ENCODE data around the gene GSPT1. TPM values are rescaled to one million over a fixed set of nuclear protein-coding genes. Genes with fewer than 3 reads are reported as not detected.
"Not testable (repeated sequence)": the region's sequence is repeated elsewhere in the genome, so short reads cannot be mapped to it uniquely, and the experiment has no call there.

Gene GSPT1
- total RNA-seq: 10 to 100 TPM; 55.2 to 71.7 (median 66.5) TPM

DNA sequence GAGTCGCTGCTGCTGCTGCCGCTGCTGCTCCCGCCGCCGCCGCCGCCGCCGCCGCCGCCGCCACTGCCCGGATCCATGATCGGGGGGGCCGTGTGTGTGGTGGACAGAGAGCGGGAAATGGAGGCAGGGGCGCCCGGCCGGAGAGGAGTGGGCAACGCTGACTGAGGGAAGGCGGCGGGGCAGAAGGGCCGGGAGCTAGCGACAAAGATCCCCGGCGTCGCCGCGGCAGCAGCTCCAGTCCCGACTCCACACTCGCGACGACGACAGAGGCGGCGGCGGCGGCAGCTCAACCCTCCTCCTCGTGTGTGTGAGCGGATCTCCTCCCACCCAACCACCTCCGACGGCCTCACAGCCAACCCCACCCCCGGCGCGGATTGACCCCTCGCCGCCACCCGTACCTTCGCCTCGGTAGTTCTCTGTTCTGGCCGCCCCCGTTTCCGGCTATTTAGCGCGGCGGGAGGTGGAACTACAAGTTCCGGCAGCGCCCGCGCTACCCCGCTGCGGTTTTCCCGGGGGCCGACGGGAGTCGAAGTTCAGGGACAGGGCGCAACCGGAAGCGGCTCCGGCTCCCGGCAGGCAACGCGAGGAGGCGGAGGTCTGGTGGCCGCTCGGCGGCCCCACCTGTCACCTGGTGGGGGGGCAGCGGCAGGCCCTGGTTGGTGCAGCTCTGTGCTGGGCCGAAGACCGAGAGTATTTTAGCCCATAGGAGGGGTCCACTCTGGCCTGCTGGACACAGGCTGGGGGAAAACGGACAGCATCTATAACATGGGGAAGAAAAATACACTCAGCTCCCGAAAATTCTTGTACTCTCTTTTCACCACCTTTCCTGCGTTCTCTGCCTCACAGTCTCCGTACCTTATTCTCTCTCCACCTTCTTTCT, at the start of gene GSPT1:
TSS of gene GSPT1 (minus strand) at position 313 of the 880 bp plus-strand sequence. CDS start at position 77, 236 bp downstream.
- DNase-seq (ENCODE audit: extremely low spot score): peak; percentile 100
- H3K4me1 ChIP-seq: peaks cover 37 to 42% (median 41%) of the 10 kb centered on the region in 4 donors
- intact Hi-C loops (cut with DNase I): loop anchor here (2.0 kb wide), 2 partner anchors 61 to 65 kb away; partner anchors contain the start of genes RSL1D1 and SNX29
- no peaks in the 10 kb centered on the region for H3K36me3 ChIP-seq
- no peaks in the 10 kb centered on the region for H3K9me3 ChIP-seq
- peak within 1 kb of the TSS; percentile 96 to 98 (median 97) for H3K4me3 ChIP-seq
- H3K27me3 ChIP-seq: no peaks in the 10 kb centered on the region
- 3% methylated on average over 18 of the region's 84 CpGs for WGBS
- peak within 1 kb of the TSS; percentile 95 to 99 (median 96) for H3K27ac ChIP-seq (replicated peaks in 1 of 4)
- TF ChIP-seq EP300 (IDR thresholded peaks at IDR 0.05) (no peak), POLR2A (IDR thresholded peaks at IDR 0.05; ENCODE audit: low read depth) (peak; percentile 86), CTCF (IDR thresholded peaks at IDR 0.05) (peak in 2 of 3 experiments; percentile 23), POLR2AphosphoS5 (IDR thresholded peaks at IDR 0.05) (peak; percentile 90 to 92)

GRCh38 chr16:11964761-11965551, 49.2 kb upstream of the GSPT1 start, which contains the start of gene TNFRSF17:
Gene TNFRSF17 (plus strand): TSS chr16:11965210. CDS start chr16:11965325, 115 bp downstream.
- no peak within 1 kb of the TSS for H3K27ac ChIP-seq (replicated peaks in 1 of 4)
- WGBS: 63% methylated on average over 9 of the region's 9 CpGs
- no peaks in the 10 kb centered on the region for H3K36me3 ChIP-seq
- TF ChIP-seq POLR2A (IDR thresholded peaks at IDR 0.05; ENCODE audit: low read depth) (no peak), EP300 (IDR thresholded peaks at IDR 0.05) (no peak), POLR2AphosphoS5 (IDR thresholded peaks at IDR 0.05) (no peak), CTCF (IDR thresholded peaks at IDR 0.05) (no peak)
- H3K4me3 ChIP-seq: no peak within 1 kb of the TSS
- intact Hi-C loops (cut with DNase I): no loop called here
- no peaks in the 10 kb centered on the region for H3K9me3 ChIP-seq
- H3K4me1 ChIP-seq: peaks cover 0 to 4% (median 0%) of the 10 kb centered on the region in 4 donors
- H3K27me3 ChIP-seq: peaks cover 0 to 8% (median 0%) of the 10 kb centered on the region in 4 donors
- no peak for DNase-seq (ENCODE audit: extremely low spot score)

GRCh38 chr16:11963706-11964105, 48.0 kb upstream of the GSPT1 start:
- Histone ChIP-seq H3K27me3 (peaks cover 0 to 8% (median 0%) of the 10 kb centered on the region in 4 donors), H3K4me1 (peaks cover 0 to 4% (median 0%) of the 10 kb centered on the region in 4 donors), H3K4me3 (no peak overlapping the region), H3K27ac (replicated peaks in 1 of 4) (no peak overlapping the region), H3K9me3 (no peaks in the 10 kb centered on the region), H3K36me3 (no peaks in the 10 kb centered on the region)
- 89% methylated on average over 6 of the region's 6 CpGs for WGBS
- no peak for DNase-seq (ENCODE audit: extremely low spot score)
- TF ChIP-seq POLR2A (IDR thresholded peaks at IDR 0.05; ENCODE audit: low read depth) (no peak), CTCF (IDR thresholded peaks at IDR 0.05) (no peak), POLR2AphosphoS5 (IDR thresholded peaks at IDR 0.05) (no peak), EP300 (IDR thresholded peaks at IDR 0.05) (no peak)
- intact Hi-C loops (cut with DNase I): no loop called here

DNA sequence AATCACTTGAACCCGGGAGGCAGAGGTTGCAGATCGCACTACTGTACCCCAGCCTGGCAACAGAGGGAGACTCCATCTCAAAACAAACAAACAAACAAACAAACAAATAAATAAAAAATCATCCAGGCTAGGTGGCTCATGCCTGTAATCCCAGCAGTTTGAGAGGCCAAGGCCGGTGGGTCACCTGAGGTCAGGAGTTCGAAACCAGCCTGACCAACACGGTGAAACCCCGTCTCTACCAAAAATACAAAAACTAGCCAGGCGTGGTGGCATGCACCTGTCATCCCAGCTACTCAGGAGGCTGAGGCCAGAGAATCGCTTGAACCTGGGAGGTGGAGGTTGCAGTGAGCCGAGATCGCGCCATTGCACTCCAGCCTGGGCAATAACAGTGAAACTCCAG, 47.2 kb upstream of the GSPT1 start:
- H3K36me3 ChIP-seq; DNase-seq (ENCODE audit: extremely low spot score); H3K27ac ChIP-seq (replicated peaks in 1 of 4); H3K4me3 ChIP-seq; H3K9me3 ChIP-seq; H3K27me3 ChIP-seq; H3K4me1 ChIP-seq; intact Hi-C loops (cut with DNase I): not testable (repeated sequence)
- 96% methylated on average over 11 of the region's 11 CpGs for WGBS

DNA sequence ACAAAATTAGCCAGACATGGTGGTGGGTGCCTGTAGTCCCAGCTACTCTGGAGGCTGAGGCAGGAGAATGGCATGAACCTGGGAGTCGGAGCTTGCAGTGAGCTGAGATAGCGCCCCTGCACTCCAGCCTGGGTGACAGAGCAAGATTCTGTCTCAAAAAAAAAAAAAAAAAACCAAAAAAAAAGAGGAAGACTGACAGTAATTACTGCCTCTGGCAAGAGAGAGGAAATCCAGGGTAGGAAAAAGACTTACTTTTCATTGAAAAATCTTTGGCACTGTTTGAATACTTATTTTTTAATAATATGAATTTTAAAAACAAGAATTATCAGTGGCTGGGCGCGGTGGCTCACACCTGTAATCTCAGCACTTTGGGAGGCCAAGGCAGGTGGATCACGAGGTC, 46.7 kb upstream of the GSPT1 start:
- intact Hi-C loops (cut with DNase I); H3K4me3 ChIP-seq; DNase-seq (ENCODE audit: extremely low spot score); H3K4me1 ChIP-seq; H3K36me3 ChIP-seq; H3K27me3 ChIP-seq; H3K9me3 ChIP-seq; H3K27ac ChIP-seq (replicated peaks in 1 of 4): not testable (repeated sequence)
- WGBS: 85% methylated on average over 5 of the region's 5 CpGs

Data from esophagus muscularis mucosa (tissue), 4 donors.